Stimulated activated CD8-positive, alpha-beta memory T cell treated with anti-CD3 and anti-CD28 coated beads, Interleukin-7, amount 100 ng/mL, for 1 hour (primary cell): Measurements from ENCODE around the gene ILF2.
"Not testable (repeated sequence)": the region's sequence is repeated elsewhere in the genome, so short reads cannot be mapped to it uniquely, and the experiment has no call there.

Experiments used
- DNase-seq, 2 donors: peaks; one replicate each; pipeline ENCODE4 v3.0.0-alpha.2; 2020; ENCODE audit warnings: low read depth in 2 of 2

ILF2 gene

GRCh38 chr1:153679337-153680119 lies 8.7 kb upstream of the ILF2 start:
- DNase-seq, result no peak

- no peak for DNase-seq
Measured at GRCh38 chr1:153678519-153679336, 7.9 kb upstream of the ILF2 start, which contains the start of gene NPR1. NPR1 (plus strand) TSS chr1:153678688; CDS start chr1:153679109, 421 bp downstream.

GRCh38 chr1:153677718-153678518 lies 7.1 kb upstream of the ILF2 start:
- no peak for DNase-seq

- no peak for DNase-seq
Measured at GRCh38 chr1:153673511-153673910, 2.7 kb upstream of the ILF2 start.

- DNase-seq, result not testable (repeated sequence)
Measured at GRCh38 chr1:153671628-153672353, 998 bp upstream of the ILF2 start.

GRCh38 chr1:153670257-153670858 lies 435 bp downstream of the ILF2 start:
- DNase-seq, result no peak

- no peak for DNase-seq
Measured at GRCh38 chr1:153669606-153670005, 1.2 kb downstream of the ILF2 start.

GRCh38 chr1:153668672-153669071 lies 2.1 kb downstream of the ILF2 start:
- DNase-seq, result not testable (repeated sequence)

- no peak for DNase-seq
Measured at GRCh38 chr1:153667439-153667838, 3.4 kb downstream of the ILF2 start.

- DNase-seq, result no peak
Measured at GRCh38 chr1:153663211-153663610, 7.6 kb downstream of the ILF2 start.

- DNase-seq, result no peak
Measured at GRCh38 chr1:153662269-153662668, 8.5 kb downstream of the ILF2 start.

- DNase-seq, result no peak
Measured at GRCh38 chr1:153661111-153661708, 9.6 kb downstream of the ILF2 start.

- no peak for DNase-seq
Measured at GRCh38 chr1:153659656-153660055, 11.1 kb downstream of the ILF2 start.

GRCh38 chr1:153659175-153659534 lies 11.6 kb downstream of the ILF2 start:
- no peak for DNase-seq

GRCh38 chr1:153658400-153659174 lies 12.2 kb downstream of the ILF2 start, which contains the start of gene SNAPIN:
SNAPIN (plus strand) TSS chr1:153658703; CDS start chr1:153658744, 41 bp downstream.
- DNase-seq, result peak; percentile 71 to 82

- DNase-seq, result no peak
Measured at GRCh38 chr1:153655333-153655732, 15.5 kb downstream of the ILF2 start.

- no peak for DNase-seq
Measured at GRCh38 chr1:153652805-153653500, 17.8 kb downstream of the ILF2 start.

- DNase-seq, result no peak
Measured at GRCh38 chr1:153651771-153652170, 19.0 kb downstream of the ILF2 start.

- no peak for DNase-seq
Measured at GRCh38 chr1:153649863-153650235, 20.9 kb downstream of the ILF2 start.
